ENCODE data around the gene GALR3. TPM values are rescaled to one million over a fixed set of nuclear protein-coding genes. Genes with fewer than 3 reads are reported as not detected.
"Not testable (repeated sequence)": the region's sequence is repeated elsewhere in the genome, so short reads cannot be mapped to it uniquely, and the experiment has no call there.

GALR3 gene
- polyA plus RNA-seq, 1 experiment, result not detected

DNA sequence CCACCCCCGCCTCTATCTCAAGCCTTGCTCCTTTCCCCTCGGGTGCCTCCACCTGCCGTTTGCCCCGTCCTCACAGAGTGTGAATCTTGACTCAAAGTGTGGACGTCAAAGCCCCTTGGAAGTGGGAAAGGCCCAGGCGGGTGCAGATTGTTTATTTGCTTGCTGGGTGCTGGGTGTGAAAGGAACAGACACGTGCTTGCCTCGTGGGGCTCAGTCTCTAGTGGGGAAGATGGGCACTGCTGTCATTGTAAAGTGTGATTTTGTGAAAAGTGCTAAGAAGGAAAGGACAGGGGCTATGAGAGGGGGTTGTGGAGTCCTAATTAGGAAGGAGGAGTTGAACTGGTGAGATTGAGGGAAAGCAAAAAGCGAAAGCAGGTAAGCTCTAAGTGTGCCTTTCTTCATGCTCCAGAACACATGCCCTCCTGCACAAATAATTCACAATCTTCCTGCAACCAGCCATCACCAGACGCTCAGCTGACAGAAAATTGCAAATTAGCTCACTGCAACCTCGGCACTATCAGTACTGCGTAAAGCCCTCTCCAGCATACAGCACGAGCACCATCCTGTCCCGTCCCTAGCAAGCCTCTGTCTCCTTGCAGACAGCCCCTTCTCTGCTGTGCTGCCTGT lies 25.2 kb upstream of the GALR3 start:
- ChIA-PET CTCF (no interaction called here), POLR2A (interaction anchor here (0.6 kb wide), 1 partner anchor 10 kb away, joined by 8 read pairs; no protein-coding TSS in a partner anchor)
- no peaks in the 10 kb centered on the region; the same call in 1 of the 2 replicates for H3K9me3 ChIP-seq (ENCODE audit: control insufficient read depth, insufficient read depth, low read length)
- no peak overlapping the region for H3K27ac ChIP-seq (ENCODE audit: low read depth, low read length)
- TF ChIP-seq, protein P1, sequence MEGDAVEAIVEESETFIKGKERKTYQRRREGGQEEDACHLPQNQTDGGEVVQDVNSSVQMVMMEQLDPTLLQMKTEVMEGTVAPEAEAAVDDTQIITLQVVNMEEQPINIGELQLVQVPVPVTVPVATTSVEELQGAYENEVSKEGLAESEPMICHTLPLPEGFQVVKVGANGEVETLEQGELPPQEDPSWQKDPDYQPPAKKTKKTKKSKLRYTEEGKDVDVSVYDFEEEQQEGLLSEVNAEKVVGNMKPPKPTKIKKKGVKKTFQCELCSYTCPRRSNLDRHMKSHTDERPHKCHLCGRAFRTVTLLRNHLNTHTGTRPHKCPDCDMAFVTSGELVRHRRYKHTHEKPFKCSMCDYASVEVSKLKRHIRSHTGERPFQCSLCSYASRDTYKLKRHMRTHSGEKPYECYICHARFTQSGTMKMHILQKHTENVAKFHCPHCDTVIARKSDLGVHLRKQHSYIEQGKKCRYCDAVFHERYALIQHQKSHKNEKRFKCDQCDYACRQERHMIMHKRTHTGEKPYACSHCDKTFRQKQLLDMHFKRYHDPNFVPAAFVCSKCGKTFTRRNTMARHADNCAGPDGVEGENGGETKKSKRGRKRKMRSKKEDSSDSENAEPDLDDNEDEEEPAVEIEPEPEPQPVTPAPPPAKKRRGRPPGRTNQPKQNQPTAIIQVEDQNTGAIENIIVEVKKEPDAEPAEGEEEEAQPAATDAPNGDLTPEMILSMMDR (IDR thresholded peaks at IDR 0.05; ENCODE audit: low read depth, low read length), result no peak
- DNase-seq (ENCODE audit: low read depth, low spot score), result no peak
- no peaks in the 10 kb centered on the region for H3K27me3 ChIP-seq (ENCODE audit: control insufficient read depth, insufficient read depth, low read length)
- H3K4me3 ChIP-seq (ENCODE audit: low read depth, low read length), result no peak overlapping the region

DNA sequence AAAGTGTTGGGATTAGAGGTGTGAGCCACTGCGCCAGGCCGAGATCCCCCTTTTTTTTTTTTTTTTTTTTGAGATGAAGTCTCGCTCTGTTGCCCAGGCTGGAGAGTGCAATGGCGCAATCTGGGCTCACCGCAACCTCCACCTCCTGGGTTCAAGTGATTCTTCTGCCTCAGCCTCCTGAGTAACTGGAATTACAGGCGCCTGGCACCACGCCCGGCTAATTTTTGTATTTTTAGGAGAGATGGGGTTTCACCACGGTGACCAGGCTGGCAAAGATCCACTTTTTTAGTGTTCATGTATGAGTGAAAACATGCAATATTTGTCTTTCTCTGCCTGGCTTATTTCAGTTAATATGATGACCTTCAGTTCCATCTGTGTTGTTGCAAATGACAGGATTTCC lies 23.2 kb upstream of the GALR3 start:
- POLR2A ChIA-PET; DNase-seq (ENCODE audit: low read depth, low spot score); H3K27me3 ChIP-seq (ENCODE audit: control insufficient read depth, insufficient read depth, low read length); H3K9me3 ChIP-seq (ENCODE audit: control insufficient read depth, insufficient read depth, low read length); H3K4me3 ChIP-seq (ENCODE audit: low read depth, low read length); H3K27ac ChIP-seq (ENCODE audit: low read depth, low read length): not testable (repeated sequence)
- CTCF ChIA-PET, result interaction anchor here (0.6 kb wide), 1 partner anchor 50 kb away, joined by 3 read pairs; no protein-coding TSS in a partner anchor

DNA sequence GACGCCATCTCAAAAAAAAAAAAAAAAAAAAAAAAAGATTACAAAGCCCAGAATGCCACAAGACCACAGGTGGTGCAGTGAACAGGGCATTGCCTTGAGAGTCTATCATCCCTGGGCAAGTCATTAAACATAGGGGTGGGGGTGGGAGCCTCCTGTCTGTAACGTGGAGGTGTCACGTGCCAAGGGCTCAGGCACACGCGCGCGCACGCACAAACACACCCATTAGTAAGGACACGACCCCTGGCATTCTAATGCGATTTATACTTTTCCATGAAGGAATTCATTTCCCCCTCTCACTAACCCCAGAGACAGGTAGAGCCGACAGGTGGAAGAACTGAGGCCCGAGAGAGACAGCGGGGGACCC lies 21.3 kb upstream of the GALR3 start:
- TF ChIP-seq, protein P1 (IDR thresholded peaks at IDR 0.05; ENCODE audit: low read depth, low read length), result no peak
- DNase-seq (ENCODE audit: low read depth, low spot score), result no peak
- ChIA-PET CTCF (interaction anchor here (0.6 to 0.8 kb wide), 2 partner anchors 61 to 158 kb away, joined by 3 to 4 read pairs; no protein-coding TSS in a partner anchor), POLR2A (interaction anchor here (1.3 kb wide), 1 partner anchor 26 kb away, joined by 4 read pairs; no protein-coding TSS in a partner anchor)
- no peaks in the 10 kb centered on the region; the same call in 1 of the 2 replicates for H3K9me3 ChIP-seq (ENCODE audit: control insufficient read depth, insufficient read depth, low read length)
- H3K27ac ChIP-seq (ENCODE audit: low read depth, low read length), result no peak overlapping the region
- no peaks in the 10 kb centered on the region for H3K27me3 ChIP-seq (ENCODE audit: control insufficient read depth, insufficient read depth, low read length)
- peak overlapping the region; percentile 60 for H3K4me3 ChIP-seq (ENCODE audit: low read depth, low read length)

GRCh38 chr22:37802310-37803194 lies 20.6 kb upstream of the GALR3 start:
- peak overlapping the region; percentile 60 for H3K4me3 ChIP-seq (ENCODE audit: low read depth, low read length)
- no peak for DNase-seq (ENCODE audit: low read depth, low spot score)
- no peak overlapping the region for H3K27ac ChIP-seq (ENCODE audit: low read depth, low read length)
- no peaks in the 10 kb centered on the region for H3K27me3 ChIP-seq (ENCODE audit: control insufficient read depth, insufficient read depth, low read length)
- TF ChIP-seq, protein P1 (IDR thresholded peaks at IDR 0.05; ENCODE audit: low read depth, low read length), result no peak
- no peaks in the 10 kb centered on the region; the same call in 1 of the 2 replicates for H3K9me3 ChIP-seq (ENCODE audit: control insufficient read depth, insufficient read depth, low read length)
- POLR2A ChIA-PET, result interaction anchor here (0.7 to 1.3 kb wide), 2 partner anchors 26 to 248 kb away, joined by 3 to 4 read pairs; no protein-coding TSS in a partner anchor
- CTCF ChIA-PET, result interaction anchor here (0.6 to 0.8 kb wide), 3 partner anchors 15 to 159 kb away, joined by 3 to 4 read pairs (median 3); no protein-coding TSS in a partner anchor

GRCh38 chr22:37803195-37803638 lies 20.0 kb upstream of the GALR3 start:
- Histone ChIP-seq H3K4me3 (ENCODE audit: low read depth, low read length) (no peak overlapping the region), H3K27ac (ENCODE audit: low read depth, low read length) (no peak overlapping the region), H3K27me3 (ENCODE audit: control insufficient read depth, insufficient read depth, low read length) (no peaks in the 10 kb centered on the region), H3K9me3 (ENCODE audit: control insufficient read depth, insufficient read depth, low read length) (no peaks in the 10 kb centered on the region; the same call in 1 of the 2 replicates)
- ChIA-PET CTCF (no interaction called here), POLR2A (interaction anchor here (0.7 to 1.3 kb wide), 2 partner anchors 27 to 249 kb away, joined by 3 to 4 read pairs; no protein-coding TSS in a partner anchor)
- DNase-seq (ENCODE audit: low read depth, low spot score), result no peak
- TF ChIP-seq, protein P1 (IDR thresholded peaks at IDR 0.05; ENCODE audit: low read depth, low read length), result no peak

All from AG04450 (cell line).